Breast epithelium (tissue), 4 donors: ENCODE measurements around the gene DYNC1H1. TPM values are rescaled to one million over a fixed set of nuclear protein-coding genes. Genes with fewer than 3 reads are reported as not detected.

Experiments used
- DNase-seq, 2 donors: peaks; one replicate each; pipeline ENCODE4 v3.0.0-alpha.2; 2019; ENCODE audit warnings: low spot score in 2 of 2
- H3K27ac ChIP-seq, 2 donors: fragments of 200-600 bp; sonication (generic) in 1 of 2; one replicate each; pipeline ENCODE4 v1.5.1; 2016 to 2019; ENCODE audit warnings: mild to moderate bottlenecking in 1 of 2
- H3K27me3 ChIP-seq, 2 donors: fragments of 200-600 bp; sonication (generic) in 1 of 2; one replicate each; pipeline versions ENCODE4 v1.5.1 to v1.6.0; 2017 to 2019; ENCODE audit warnings: control low read depth in 1 of 2, mild to moderate bottlenecking in 1 of 2
- H3K36me3 ChIP-seq: fragments of 200-600 bp; one replicate; pipeline ENCODE4 v1.5.1; 2019
- H3K4me1 ChIP-seq, 2 donors: fragments of 200-600 bp; sonication (generic); one replicate each; pipeline ENCODE4 v1.5.1; 2016 to 2019; ENCODE audit warnings: control low read depth in 1 of 2
- H3K4me3 ChIP-seq, 3 donors: fragments of 200-600 bp; sonication (generic); 1 replicate in 2 of 3; 2 replicates in 1 of 3; pipeline ENCODE4 v1.5.1; 2016 to 2019; ENCODE audit warnings: mild to moderate bottlenecking in 3 of 3, moderate library complexity in 2 of 3
- H3K9me3 ChIP-seq, 2 donors: fragments of 200-600 bp; sonication (generic) in 1 of 2; one replicate each; pipeline ENCODE4 v1.5.1; 2016 to 2019; ENCODE audit warnings: control low read depth in 1 of 2
- CTCF ChIP-seq, 3 donors: fragments of 450-650 bp; IDR thresholded peaks; one replicate each; pipeline ENCODE4 v1.5.1; 2016 to 2017; ENCODE audit warnings: antibody characterized with exemption in 3 of 3, mild to moderate bottlenecking in 3 of 3, moderate library complexity in 3 of 3
- POLR2A ChIP-seq: fragments of 450-650 bp; IDR thresholded peaks from one replicate; pipeline ENCODE4 v1.6.1; 2016; ENCODE audit warnings: antibody characterized with exemption, mild to moderate bottlenecking, moderate library complexity
- POLR2AphosphoS5 ChIP-seq, 3 donors: sonication (generic); formaldehyde crosslinking; IDR thresholded peaks; one replicate each; pipeline ENCODE4 v1.6.1; 2017; ENCODE audit warnings: antibody characterized with exemption in 3 of 3
- intact Hi-C: fragments of 100-400 bp; cut with DNase I; formaldehyde crosslinking; loops from one replicate; pipeline ENCODE4 v1.15.1; 2023; ENCODE audit warnings: low total_unique reads
- total RNA-seq, 3 donors: library from RNA; depleted of rRNA; stranded (reverse); fragments of >200 nt; gene quantifications; one replicate each; pipeline ENCODE4 v1.1.0, GENCODE V29; 2016

DYNC1H1 gene
- total RNA-seq, 3 donors from 2014 or later: 355 to 424 (median 391) TPM

DNA sequence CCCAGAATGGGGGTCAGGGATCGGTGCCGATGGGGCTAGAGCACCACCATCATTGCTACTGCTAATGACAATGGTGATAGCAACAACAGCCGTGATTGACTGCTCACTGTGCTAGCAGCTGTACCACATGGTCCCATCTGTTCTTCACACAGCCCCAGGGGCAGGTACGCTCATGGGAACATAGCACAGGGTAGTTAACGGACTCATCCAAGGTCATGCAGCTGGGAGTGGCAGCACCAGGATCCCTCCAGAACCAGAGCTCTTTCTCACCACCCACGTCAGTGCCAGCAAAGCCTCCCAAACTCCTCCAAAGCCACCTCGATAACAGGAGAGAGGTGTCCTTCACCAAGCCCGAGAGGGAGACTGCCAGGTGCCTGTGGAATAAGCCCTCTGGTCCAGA, 11.2 kb upstream of the DYNC1H1 start:
- intact Hi-C loops: no loop called here
- Histone ChIP-seq H3K4me3 (no peak overlapping the region), H3K36me3 (no peaks in the 10 kb centered on the region), H3K9me3 (no peaks in the 10 kb centered on the region), H3K27ac (no peak overlapping the region), H3K27me3 (no peaks in the 10 kb centered on the region), H3K4me1 (peaks cover 5 to 6% of the 10 kb centered on the region in 2 donors)
- TF ChIP-seq CTCF (IDR thresholded peaks at IDR 0.05) (no peak), POLR2AphosphoS5 (IDR thresholded peaks at IDR 0.05) (no peak), POLR2A (no peak)
- DNase-seq: peak in 1 of 2 donors; percentile 17

DNA sequence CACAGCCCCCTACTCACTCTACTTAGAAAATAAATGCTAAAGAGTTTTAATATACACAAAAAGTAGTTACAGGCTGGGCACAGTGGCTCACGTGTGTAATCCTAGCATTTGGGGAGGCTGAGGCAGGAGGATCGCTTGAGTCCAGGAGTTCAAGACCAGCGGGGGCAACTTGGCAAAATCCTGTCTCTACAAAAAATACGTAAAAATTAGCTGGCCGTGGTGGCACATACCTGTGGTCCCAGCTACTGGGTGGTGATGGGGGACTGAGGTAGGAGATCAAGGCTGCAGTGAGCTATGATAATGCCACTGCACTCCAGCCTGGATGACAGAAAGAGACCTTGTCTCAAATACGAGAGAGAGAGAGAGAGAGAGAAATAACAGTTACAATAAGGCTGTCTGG, 9.9 kb upstream of the DYNC1H1 start:
- intact Hi-C loops: no loop called here
- no peaks in the 10 kb centered on the region for H3K9me3 ChIP-seq
- H3K36me3 ChIP-seq: no peaks in the 10 kb centered on the region
- DNase-seq: peak in 1 of 2 donors; percentile 24
- H3K4me3 ChIP-seq: no peak overlapping the region
- no peaks in the 10 kb centered on the region for H3K27me3 ChIP-seq
- H3K4me1 ChIP-seq: peaks cover 0 to 1% of the 10 kb centered on the region in 2 donors
- no peak overlapping the region for H3K27ac ChIP-seq
- TF ChIP-seq POLR2A: no peak
- TF ChIP-seq CTCF (IDR thresholded peaks at IDR 0.05): no peak
- no peak for TF ChIP-seq POLR2AphosphoS5 (IDR thresholded peaks at IDR 0.05)

GRCh38 chr14:101955695-101956161, 8.6 kb upstream of the DYNC1H1 start:
- H3K36me3 ChIP-seq: no peaks in the 10 kb centered on the region
- no peak overlapping the region for H3K27ac ChIP-seq
- no peaks in the 10 kb centered on the region for H3K27me3 ChIP-seq
- no peak for TF ChIP-seq CTCF (IDR thresholded peaks at IDR 0.05)
- TF ChIP-seq POLR2A: no peak
- no peak for TF ChIP-seq POLR2AphosphoS5 (IDR thresholded peaks at IDR 0.05)
- intact Hi-C loops: no loop called here
- no peaks in the 10 kb centered on the region for H3K4me1 ChIP-seq
- peak in 1 of 2 donors; percentile 37 for DNase-seq
- H3K4me3 ChIP-seq: no peak overlapping the region
- no peaks in the 10 kb centered on the region for H3K9me3 ChIP-seq

DNA sequence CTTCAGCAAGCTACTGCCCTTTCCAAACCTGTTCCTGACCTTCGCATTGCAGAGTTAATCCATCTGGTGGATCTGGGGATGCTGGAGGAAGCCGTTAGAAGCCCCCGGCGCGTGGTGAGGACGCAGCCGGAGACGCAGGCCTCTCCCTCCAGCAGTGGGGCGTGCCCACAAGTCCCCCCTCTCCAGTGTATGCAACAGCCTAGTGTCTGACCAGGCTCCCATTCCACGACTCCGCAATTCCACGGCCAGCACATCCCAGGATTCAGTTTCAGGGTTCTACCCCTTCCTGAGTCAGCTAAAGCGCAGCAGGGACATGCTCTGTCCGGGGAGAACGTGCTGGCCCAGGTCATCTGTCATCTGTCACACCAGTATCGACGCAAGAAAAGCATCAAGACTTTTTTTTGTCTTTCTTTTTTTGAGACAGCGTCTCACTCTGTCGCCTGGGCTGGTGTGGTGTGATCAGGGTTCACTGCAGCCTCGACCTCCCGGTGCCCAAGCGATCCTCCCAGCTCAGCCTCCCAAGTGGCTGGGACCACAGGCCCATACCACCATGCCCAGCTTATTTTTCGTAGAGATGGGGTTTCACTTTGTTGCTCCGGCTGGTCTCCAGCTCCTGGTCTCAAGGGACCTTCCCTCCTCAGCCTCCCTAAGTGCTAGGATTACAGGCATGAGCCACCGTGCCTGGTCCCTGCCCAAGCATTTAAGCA, 8.0 kb upstream of the DYNC1H1 start:
- Histone ChIP-seq H3K4me1 (no peaks in the 10 kb centered on the region), H3K4me3 (no peak overlapping the region), H3K27me3 (no peaks in the 10 kb centered on the region), H3K36me3 (no peaks in the 10 kb centered on the region), H3K9me3 (no peaks in the 10 kb centered on the region), H3K27ac (no peak overlapping the region)
- DNase-seq: peak in 1 of 2 donors; percentile 27
- TF ChIP-seq CTCF (IDR thresholded peaks at IDR 0.05): no peak
- TF ChIP-seq POLR2AphosphoS5 (IDR thresholded peaks at IDR 0.05): no peak
- no peak for TF ChIP-seq POLR2A
- intact Hi-C loops: no loop called here

- Histone ChIP-seq H3K27ac (no peak overlapping the region), H3K36me3 (no peaks in the 10 kb centered on the region), H3K9me3 (no peaks in the 10 kb centered on the region), H3K4me1 (no peaks in the 10 kb centered on the region), H3K4me3 (no peak overlapping the region), H3K27me3 (no peaks in the 10 kb centered on the region)
- TF ChIP-seq CTCF (IDR thresholded peaks at IDR 0.05) (no peak), POLR2AphosphoS5 (IDR thresholded peaks at IDR 0.05) (no peak), POLR2A (no peak)
- peak in 1 of 2 donors; percentile 14 for DNase-seq
- intact Hi-C loops: no loop called here
Measured at GRCh38 chr14:101957406-101958234, 6.8 kb upstream of the DYNC1H1 start.
